Mucosa of rectum (tissue), 2 donors: ENCODE data around the gene MRPL53.
A peak's percentile ranks its signal among the peaks of the same experiment; 100 is the strongest.

Experiments used
- H3K27ac ChIP-seq, 2 donors: one replicate each; pipeline ENCODE4 v1.7.0; 2013; ENCODE audit warnings: inconsistent platforms in 2 of 2, low read depth in 2 of 2, low read length in 2 of 2
- H3K27me3 ChIP-seq, 2 donors: one replicate each; pipeline ENCODE4 v1.7.0; 2013; ENCODE audit warnings: low read length in 2 of 2; ENCODE audit not compliant: control insufficient read depth in 2 of 2, insufficient read depth in 2 of 2
- H3K36me3 ChIP-seq, 2 donors: one replicate each; pipeline ENCODE4 v1.7.0; 2013; ENCODE audit warnings: low read length in 2 of 2; ENCODE audit not compliant: control insufficient read depth in 2 of 2, insufficient read depth in 2 of 2
- H3K4me1 ChIP-seq, 2 donors: one replicate each; pipeline ENCODE4 v1.7.0; 2013; ENCODE audit warnings: low read length in 2 of 2, mild to moderate bottlenecking in 1 of 2; ENCODE audit not compliant: control insufficient read depth in 2 of 2, insufficient read depth in 2 of 2
- H3K4me3 ChIP-seq, 2 donors: one replicate each; pipeline ENCODE4 v1.7.0; 2013; ENCODE audit warnings: low read length in 2 of 2
- H3K9ac ChIP-seq, 2 donors: one replicate each; pipeline ENCODE4 v1.7.0; 2013; ENCODE audit warnings: low read length in 2 of 2, low read depth in 1 of 2, mild to moderate bottlenecking in 1 of 2
- H3K9me3 ChIP-seq, 2 donors: one replicate each; pipeline ENCODE4 v1.7.0; 2013; ENCODE audit warnings: low read length in 2 of 2; ENCODE audit not compliant: control insufficient read depth in 2 of 2
- donor health status: healthy.
- donor health status: Normal muscosa, but diverticular disease.

The MRPL53 gene

DNA sequence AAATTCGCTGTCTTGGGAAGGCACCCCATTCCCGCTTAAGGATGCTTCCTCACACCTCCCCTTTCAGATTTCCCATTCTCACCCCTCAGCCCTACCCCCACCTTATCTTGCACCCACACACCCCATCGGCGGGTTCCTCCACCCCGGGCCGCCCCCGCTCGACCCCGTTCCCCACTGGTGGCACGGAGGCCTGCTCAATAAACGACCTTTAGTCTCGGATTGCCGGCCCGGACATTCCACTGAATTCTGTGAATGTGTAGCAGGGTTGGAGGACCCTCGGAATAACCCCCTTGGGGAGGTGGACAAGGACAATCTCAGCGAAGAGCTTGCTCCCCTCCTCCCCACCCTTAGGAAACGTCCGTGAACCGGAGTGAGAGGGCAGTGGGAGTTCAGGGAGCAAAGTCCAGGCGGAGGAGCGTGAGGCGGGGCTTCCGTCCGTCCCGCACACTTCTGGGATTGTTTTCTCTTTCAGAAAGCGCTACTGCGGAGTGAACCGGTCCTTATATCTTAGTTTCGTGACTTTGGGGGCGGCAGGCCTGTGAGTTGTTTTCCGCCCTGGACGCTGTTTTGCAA lies 29.8 kb upstream of the MRPL53 start:
- H3K27ac ChIP-seq: peak overlapping the region; percentile 86 to 91
- peaks cover 54% of the 10 kb centered on the region in 2 donors for H3K4me1 ChIP-seq
- H3K9ac ChIP-seq: peak overlapping the region; percentile 92 to 94

GRCh38 chr2:74501335-74502071 lies 29.0 kb upstream of the MRPL53 start:
- Histone ChIP-seq H3K4me3 (peak overlapping the region; percentile 85 to 90), H3K36me3 (peaks cover 7 to 12% of the 10 kb centered on the region in 2 donors), H3K27ac (no peak overlapping the region), H3K4me1 (peaks cover 47 to 49% of the 10 kb centered on the region in 2 donors), H3K9me3 (no peaks in the 10 kb centered on the region), H3K9ac (no peak overlapping the region), H3K27me3 (peaks cover 14 to 34% of the 10 kb centered on the region in 2 donors)

More for the DNA sequence above, 29.8 kb upstream of the MRPL53 start:
- no peaks in the 10 kb centered on the region for H3K9me3 ChIP-seq
- peaks cover 14 to 31% of the 10 kb centered on the region in 2 donors for H3K27me3 ChIP-seq
- peak overlapping the region; percentile 85 to 90 for H3K4me3 ChIP-seq
- peaks cover 7 to 12% of the 10 kb centered on the region in 2 donors for H3K36me3 ChIP-seq

DNA sequence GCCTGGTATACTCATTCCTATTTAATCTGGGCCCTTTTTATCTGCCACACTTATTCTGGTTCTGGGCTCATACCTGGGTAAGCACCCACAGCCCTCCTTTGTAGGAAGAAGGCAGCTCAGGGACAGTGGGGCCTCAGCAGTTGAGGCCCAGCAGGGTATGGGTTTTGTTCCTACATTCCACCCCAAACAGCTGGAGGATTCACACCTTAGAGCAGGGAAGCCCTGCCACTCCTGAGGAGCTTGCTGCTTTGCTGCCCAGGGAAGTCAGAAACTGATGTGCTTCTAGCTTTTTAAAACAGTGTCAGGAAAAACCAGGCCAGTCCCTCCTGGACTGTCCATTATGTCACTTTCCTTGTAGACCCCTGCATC lies 28.1 kb upstream of the MRPL53 start:
- Histone ChIP-seq H3K27ac (no peak overlapping the region), H3K9ac (no peak overlapping the region), H3K27me3 (peaks cover 14 to 34% of the 10 kb centered on the region in 2 donors), H3K4me3 (no peak overlapping the region), H3K9me3 (no peaks in the 10 kb centered on the region), H3K4me1 (peaks cover 40 to 42% of the 10 kb centered on the region in 2 donors), H3K36me3 (peaks cover 3 to 6% of the 10 kb centered on the region in 2 donors)

- no peak overlapping the region for H3K4me3 ChIP-seq
- H3K9ac ChIP-seq: no peak overlapping the region
- H3K27me3 ChIP-seq: peaks cover 14 to 34% of the 10 kb centered on the region in 2 donors
- H3K36me3 ChIP-seq: peaks cover 0 to 1% of the 10 kb centered on the region in 2 donors
- no peak overlapping the region for H3K27ac ChIP-seq
- peaks cover 35 to 41% of the 10 kb centered on the region in 2 donors for H3K4me1 ChIP-seq
- no peaks in the 10 kb centered on the region for H3K9me3 ChIP-seq
Observed at GRCh38 chr2:74499940-74500577, 27.6 kb upstream of the MRPL53 start.

GRCh38 chr2:74499267-74499939 lies 26.9 kb upstream of the MRPL53 start, which contains the start of gene LBX2:
LBX2 (minus strand) TSS chr2:74499603; CDS start chr2:74499537, 66 bp downstream.
- no peak within 1 kb of the TSS for H3K27ac ChIP-seq
- no peaks in the 10 kb centered on the region for H3K36me3 ChIP-seq
- no peaks in the 10 kb centered on the region for H3K9me3 ChIP-seq
- peak within 1 kb of the TSS in 1 of 2 donors; percentile 33 for H3K9ac ChIP-seq
- H3K4me3 ChIP-seq: peak within 1 kb of the TSS; percentile 63 to 73
- H3K4me1 ChIP-seq: peaks cover 35 to 41% of the 10 kb centered on the region in 2 donors
- H3K27me3 ChIP-seq: peaks cover 14 to 34% of the 10 kb centered on the region in 2 donors

DNA sequence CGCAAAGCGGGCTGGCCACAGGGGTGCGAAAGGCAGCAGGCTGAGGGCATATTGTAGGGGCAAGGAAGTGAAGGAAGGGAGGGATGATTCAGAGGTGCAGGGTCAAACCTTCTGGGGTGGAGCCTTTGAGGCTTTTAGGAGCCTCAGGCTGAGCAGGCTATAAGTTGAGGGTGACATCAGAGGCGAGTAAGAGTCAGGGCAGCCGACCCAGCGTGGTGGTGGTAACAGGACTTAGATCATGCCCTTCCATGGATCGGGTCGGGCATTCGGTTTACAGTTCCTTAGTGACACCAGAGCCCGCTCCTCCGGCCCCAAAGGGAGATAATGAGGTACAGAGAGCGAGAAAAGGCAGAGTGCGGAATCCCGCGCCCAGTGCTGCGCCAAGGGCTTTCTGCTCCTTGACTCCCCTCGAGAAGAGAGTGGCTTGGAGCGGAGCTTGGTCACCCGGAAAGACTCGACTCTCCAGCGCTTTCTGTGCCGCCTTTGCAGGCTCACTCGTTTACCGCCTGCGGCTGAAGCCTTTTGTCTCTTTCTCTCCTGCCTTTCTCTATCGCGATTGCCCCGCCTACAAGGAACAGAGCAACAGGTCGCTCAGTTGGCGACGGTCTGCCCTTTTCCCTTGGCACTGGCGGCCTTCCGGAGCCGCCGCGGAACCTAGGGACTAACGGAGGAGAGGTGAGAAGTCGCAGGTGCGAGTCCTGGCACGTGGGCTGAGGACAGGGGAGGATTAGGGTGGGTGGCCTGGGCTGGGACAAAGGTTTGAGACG lies 26.2 kb upstream of the MRPL53 start:
- Histone ChIP-seq H3K4me1 (peaks cover 29 to 36% of the 10 kb centered on the region in 2 donors), H3K9ac (peak overlapping the region in 1 of 2 donors; percentile 33)

GRCh38 chr2:74497777-74498499 lies 25.5 kb upstream of the MRPL53 start:
- H3K27ac ChIP-seq: no peak overlapping the region
- peak overlapping the region; percentile 26 to 33 for H3K9ac ChIP-seq
- H3K4me1 ChIP-seq: peaks cover 25 to 30% of the 10 kb centered on the region in 2 donors
- H3K4me3 ChIP-seq: peak overlapping the region; percentile 63 to 73
- H3K9me3 ChIP-seq: no peaks in the 10 kb centered on the region
- peaks cover 8 to 9% of the 10 kb centered on the region in 2 donors for H3K36me3 ChIP-seq
- peaks cover 14 to 34% of the 10 kb centered on the region in 2 donors for H3K27me3 ChIP-seq

More for the DNA sequence above, 26.2 kb upstream of the MRPL53 start:
- Histone ChIP-seq H3K9me3 (no peaks in the 10 kb centered on the region), H3K36me3 (peaks cover under 1 to 2% of the 10 kb centered on the region in 2 donors), H3K27ac (no peak overlapping the region), H3K27me3 (peaks cover 14 to 34% of the 10 kb centered on the region in 2 donors), H3K4me3 (peak overlapping the region; percentile 63 to 73)

- Histone ChIP-seq H3K9ac (peak overlapping the region in 1 of 2 donors; percentile 33), H3K27ac (no peak overlapping the region), H3K27me3 (peaks cover 14 to 34% of the 10 kb centered on the region in 2 donors), H3K36me3 (peaks cover 15 to 16% of the 10 kb centered on the region in 2 donors), H3K4me3 (peak overlapping the region; percentile 63 to 73), H3K9me3 (no peaks in the 10 kb centered on the region), H3K4me1 (peaks cover 25 to 29% of the 10 kb centered on the region in 2 donors)
Observed at GRCh38 chr2:74496997-74497776, 24.7 kb upstream of the MRPL53 start.
